Hepatocyte (in vitro differentiated cells): ENCODE results near the gene DHRS3. TPM values are rescaled to one million over a fixed set of nuclear protein-coding genes. Genes with fewer than 3 reads are reported as not detected.
A peak's percentile ranks its signal among the peaks of the same experiment; 100 is the strongest.

Experiments
- DNase-seq: peaks from one replicate; pipeline ENCODE4 v3.0.0-alpha.2; 2016; ENCODE audit warnings: low spot score
- H2AFZ ChIP-seq: fragments of 200-600 bp; sonication (generic); 2 replicates; pipeline ENCODE4 v1.6.0; 2016; ENCODE audit warnings: antibody characterized with exemption, mild to moderate bottlenecking
- H3K27ac ChIP-seq: fragments of 200-600 bp; sonication (generic); 2 replicates; pipeline ENCODE4 v1.5.1; 2016; ENCODE audit warnings: mild to moderate bottlenecking
- H3K27me3 ChIP-seq: fragments of 200-600 bp; sonication (generic); 2 replicates; pipeline ENCODE4 v1.6.1; 2016
- H3K36me3 ChIP-seq: fragments of 200-600 bp; sonication (generic); replicated peaks from 2 replicates; pipeline ENCODE4 v1.5.1; 2016; ENCODE audit warnings: low read depth; ENCODE audit not compliant: insufficient read depth
- H3K4me1 ChIP-seq: fragments of 200-600 bp; sonication (generic); 2 replicates; pipeline ENCODE4 v1.5.1; 2016; ENCODE audit warnings: mild to moderate bottlenecking, moderate library complexity; ENCODE audit not compliant: insufficient read depth
- H3K4me2 ChIP-seq: fragments of 200-600 bp; sonication (generic); 2 replicates; pipeline ENCODE4 v1.6.0; 2016
- H3K4me3 ChIP-seq: fragments of 200-600 bp; sonication (generic); 2 replicates; pipeline ENCODE4 v1.5.1; 2016; ENCODE audit warnings: mild to moderate bottlenecking
- H3K79me2 ChIP-seq: fragments of 200-600 bp; sonication (generic); 2 replicates; pipeline ENCODE4 v1.6.0; 2017; ENCODE audit warnings: mild to moderate bottlenecking
- H3K9me2 ChIP-seq: fragments of 200-600 bp; sonication (generic); replicated peaks from 2 replicates; pipeline ENCODE4 v1.6.0; 2017; ENCODE audit warnings: mild to moderate bottlenecking; ENCODE audit not compliant: insufficient read depth
- H3K9me3 ChIP-seq: fragments of 200-600 bp; sonication (generic); 2 replicates; pipeline ENCODE4 v1.5.1; 2016; ENCODE audit warnings: low read depth, mild to moderate bottlenecking
- H4K20me1 ChIP-seq: fragments of 200-600 bp; sonication (generic); 2 replicates; pipeline ENCODE4 v1.6.0; 2016; ENCODE audit warnings: mild to moderate bottlenecking; ENCODE audit not compliant: insufficient read depth, poor library complexity, severe bottlenecking
- EZH2 ChIP-seq: fragments of 200-600 bp; sonication (generic); IDR thresholded peaks from 2 replicates; pipeline ENCODE4 v1.6.1; 2016; ENCODE audit warnings: antibody characterized with exemption, mild to moderate bottlenecking, borderline replicate concordance
- EZH2phosphoT487 ChIP-seq: fragments of 200-600 bp; sonication (generic); IDR thresholded peaks from one replicate; pipeline ENCODE4 v1.6.1; 2018; ENCODE audit warnings: antibody characterized with exemption, mild to moderate bottlenecking, low read depth, moderate library complexity; ENCODE audit not compliant: unreplicated experiment, severe bottlenecking
- WGBS: methylation state at CpG from one replicate; pipeline ENCODE4 v1.1.6; 2016; ENCODE audit warnings: low lambda C conversion rate; ENCODE audit errors: missing lambda C conversion rate; 5-methylcytosine and 5-hydroxymethylcytosine counted together
- microRNA-seq: library from miRNA; unstranded; fragments of <30 nt; microRNA quantifications from one replicate; pipeline ENCODE4, GENCODE V29; 2017
- polyA plus RNA-seq: library from polyadenylated mRNA; unstranded; fragments of >200 nt; fragmentation: Nextera tagmentation; extraction: Ambion mirVana; gene quantifications from 2 replicates; pipeline ENCODE4 v1.2.1, GENCODE V29; 2016
- small RNA-seq: library from RNA; depleted of rRNA; stranded (forward); fragments of <200 nt; gene quantifications from one replicate; pipeline ENCODE3, GENCODE V24; 2014
- total RNA-seq: library from RNA; depleted of rRNA; stranded (reverse); fragments of >200 nt; gene quantifications from 2 replicates; pipeline ENCODE4 v1.2.3, GENCODE V29; 2014
- TF ChIP-seq, protein P1 (sequence below): fragments of 200-600 bp; sonication (generic); IDR thresholded peaks from 2 replicates; pipeline ENCODE4 v1.5.1; 2016; ENCODE audit warnings: antibody characterized with exemption, mild to moderate bottlenecking; ENCODE audit not compliant: poor library complexity

Gene DHRS3
- total and polyA plus RNA-seq, 2 experiments from 2014 or later: 75.9 to 103 TPM

DNA sequence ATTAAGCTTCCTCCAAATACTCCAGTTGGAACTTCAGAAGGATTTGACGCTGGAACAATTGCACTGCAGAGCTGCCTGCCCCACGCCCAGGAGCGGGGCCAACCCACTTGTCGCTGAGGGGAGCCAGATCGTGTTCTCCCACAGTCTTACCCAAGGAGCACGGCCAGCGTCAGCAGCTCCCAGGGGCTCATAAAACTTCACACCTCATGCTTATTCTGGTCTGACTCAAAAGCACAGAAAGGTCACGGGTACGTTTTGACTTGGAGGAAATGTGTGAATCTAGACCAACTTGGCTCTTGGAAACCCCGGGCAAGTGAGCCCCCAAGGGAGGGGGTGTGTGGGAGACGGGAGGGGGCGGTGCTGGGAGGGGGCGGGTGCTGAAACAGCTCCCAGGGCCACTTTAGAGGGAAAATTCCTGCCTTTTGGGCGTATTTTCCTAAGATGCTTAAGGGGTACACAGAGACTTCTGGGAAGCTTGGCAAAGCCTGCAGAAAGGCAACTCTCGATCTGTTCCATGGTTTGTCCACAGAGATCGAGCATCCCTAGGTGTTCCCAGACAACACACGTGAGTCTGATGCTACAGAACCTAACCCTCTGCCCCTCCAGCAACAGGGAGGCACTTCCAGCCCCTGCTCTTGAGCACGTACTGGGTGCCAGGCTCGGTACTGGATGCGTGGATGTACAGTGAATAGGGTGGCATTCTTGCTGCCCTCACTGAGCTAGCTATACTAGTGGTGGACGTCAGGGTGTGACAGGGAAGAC is 98.9 kb downstream of the DHRS3 start:
- H3K9me2 ChIP-seq: no peaks in the 10 kb centered on the region
- no peaks in the 10 kb centered on the region for H3K36me3 ChIP-seq
- H3K27ac ChIP-seq: peak overlapping the region; percentile 22
- H3K9me3 ChIP-seq: no peaks in the 10 kb centered on the region
- peaks cover 24% of the 10 kb centered on the region for H3K4me1 ChIP-seq
- 41% methylated on average over 20 of the region's 21 CpGs for WGBS
- peak; percentile 61 for DNase-seq
- no peaks in the 10 kb centered on the region for H3K27me3 ChIP-seq
- TF ChIP-seq EZH2: no peak
- TF ChIP-seq, protein P1, sequence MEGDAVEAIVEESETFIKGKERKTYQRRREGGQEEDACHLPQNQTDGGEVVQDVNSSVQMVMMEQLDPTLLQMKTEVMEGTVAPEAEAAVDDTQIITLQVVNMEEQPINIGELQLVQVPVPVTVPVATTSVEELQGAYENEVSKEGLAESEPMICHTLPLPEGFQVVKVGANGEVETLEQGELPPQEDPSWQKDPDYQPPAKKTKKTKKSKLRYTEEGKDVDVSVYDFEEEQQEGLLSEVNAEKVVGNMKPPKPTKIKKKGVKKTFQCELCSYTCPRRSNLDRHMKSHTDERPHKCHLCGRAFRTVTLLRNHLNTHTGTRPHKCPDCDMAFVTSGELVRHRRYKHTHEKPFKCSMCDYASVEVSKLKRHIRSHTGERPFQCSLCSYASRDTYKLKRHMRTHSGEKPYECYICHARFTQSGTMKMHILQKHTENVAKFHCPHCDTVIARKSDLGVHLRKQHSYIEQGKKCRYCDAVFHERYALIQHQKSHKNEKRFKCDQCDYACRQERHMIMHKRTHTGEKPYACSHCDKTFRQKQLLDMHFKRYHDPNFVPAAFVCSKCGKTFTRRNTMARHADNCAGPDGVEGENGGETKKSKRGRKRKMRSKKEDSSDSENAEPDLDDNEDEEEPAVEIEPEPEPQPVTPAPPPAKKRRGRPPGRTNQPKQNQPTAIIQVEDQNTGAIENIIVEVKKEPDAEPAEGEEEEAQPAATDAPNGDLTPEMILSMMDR: no peak
- TF ChIP-seq EZH2phosphoT487: no peak
- no peak overlapping the region for H3K4me3 ChIP-seq
- no peak overlapping the region for H2AFZ ChIP-seq
- H3K4me2 ChIP-seq: peak overlapping the region; percentile 56
- H4K20me1 ChIP-seq: no peaks in the 10 kb centered on the region
- no peaks in the 10 kb centered on the region for H3K79me2 ChIP-seq

Small RNA genes lying within 50 kb of the gene (microRNA-seq; reads per million reads assigned to microRNA genes)
- gene MIR6730: 3.6 reads per million

Small RNA genes lying within 50 kb of the gene (small RNA-seq; reads per million reads assigned to genes)
- not detected for gene MIR6730
- not detected for gene RNU6ATAC18P

Other genes starting within 250 kb of the DHRS3 start
- gene AADACL4, start 25.9 kb upstream of the DHRS3 start, total RNA-seq: 0.20 TPM in 1 of 2 replicates, not detected in the other
- not detected in 2 replicates for gene AADACL4, start 25.9 kb upstream of the DHRS3 start, polyA plus RNA-seq
- 0.10 TPM in 1 of 2 replicates, not detected in the other for gene AADACL3, start 97.9 kb upstream of the DHRS3 start, total RNA-seq
- gene AADACL3, start 97.9 kb upstream of the DHRS3 start, polyA plus RNA-seq: not detected in 2 replicates
- gene CFAP107, start 128.0 kb upstream of the DHRS3 start, total RNA-seq: not detected in 2 replicates
- gene CFAP107, start 128.0 kb upstream of the DHRS3 start, polyA plus RNA-seq: not detected in 2 replicates
- gene PRAMEF12, start 155.5 kb upstream of the DHRS3 start, total RNA-seq: not detected in 2 replicates
- gene PRAMEF12, start 155.5 kb upstream of the DHRS3 start, polyA plus RNA-seq: not detected in 2 replicates
- not detected in 2 replicates for gene PRAMEF1, start 173.2 kb upstream of the DHRS3 start, total RNA-seq
- not detected in 2 replicates for gene PRAMEF1, start 173.2 kb upstream of the DHRS3 start, polyA plus RNA-seq
- not detected in 2 replicates for gene PRAMEF11, start 213.2 kb upstream of the DHRS3 start, total RNA-seq
- not detected in 2 replicates for gene PRAMEF11, start 213.2 kb upstream of the DHRS3 start, polyA plus RNA-seq
- gene HNRNPCL1, start 230.5 kb upstream of the DHRS3 start, total RNA-seq: not detected in 2 replicates
- not detected in 2 replicates for gene HNRNPCL1, start 230.5 kb upstream of the DHRS3 start, polyA plus RNA-seq
- not detected in 2 replicates for gene PRAMEF2, start 238.9 kb upstream of the DHRS3 start, total RNA-seq
- not detected in 2 replicates for gene PRAMEF2, start 238.9 kb upstream of the DHRS3 start, polyA plus RNA-seq